ENCODE results near the gene APOL6. TPM values are rescaled to one million over a fixed set of nuclear protein-coding genes. Genes with fewer than 3 reads are reported as not detected.
A peak's percentile ranks its signal among the peaks of the same experiment; 100 is the strongest.

Gene APOL6
- total RNA-seq, 2 donors from 2014 or later: not detected

DNA sequence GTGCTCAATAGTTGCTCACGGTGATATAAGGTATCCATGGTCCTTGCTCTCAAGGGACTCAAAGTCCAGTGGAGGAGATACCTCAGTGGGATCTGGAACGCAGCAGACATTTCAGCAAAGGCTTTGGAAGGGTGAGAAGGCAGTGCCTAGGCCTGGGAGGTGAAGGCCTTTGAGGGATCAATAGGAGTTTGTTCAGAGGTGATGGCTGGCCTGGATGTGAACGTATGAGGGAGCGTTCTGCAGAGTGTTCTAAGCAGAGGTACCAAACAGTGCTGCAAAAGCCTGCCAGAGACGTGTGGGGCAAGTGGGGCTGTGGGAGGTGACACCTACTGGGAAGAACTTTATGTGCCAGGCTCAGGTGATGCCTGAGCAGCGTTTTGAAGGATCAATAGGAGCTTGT, 23.7 kb upstream of the APOL6 start:
- Histone ChIP-seq H3K4me3 (ENCODE audit: low read length) (no peak overlapping the region), H3K27me3 (ENCODE audit: control insufficient read depth, insufficient read depth, low read length, poor library complexity, severe bottlenecking) (no peaks in the 10 kb centered on the region), H3K4me1 (ENCODE audit: control insufficient read depth, insufficient read depth, low read length) (no peaks in the 10 kb centered on the region), H3K9me3 (ENCODE audit: control insufficient read depth, low read length) (no peaks in the 10 kb centered on the region), H3K9ac (ENCODE audit: extremely low read depth, low read length, poor library complexity, severe bottlenecking) (no peak overlapping the region), H3K36me3 (ENCODE audit: control insufficient read depth, insufficient read depth, low read length) (no peaks in the 10 kb centered on the region), H3K27ac (ENCODE audit: low read depth, low read length) (no peak overlapping the region)
- TF ChIP-seq, protein P1, sequence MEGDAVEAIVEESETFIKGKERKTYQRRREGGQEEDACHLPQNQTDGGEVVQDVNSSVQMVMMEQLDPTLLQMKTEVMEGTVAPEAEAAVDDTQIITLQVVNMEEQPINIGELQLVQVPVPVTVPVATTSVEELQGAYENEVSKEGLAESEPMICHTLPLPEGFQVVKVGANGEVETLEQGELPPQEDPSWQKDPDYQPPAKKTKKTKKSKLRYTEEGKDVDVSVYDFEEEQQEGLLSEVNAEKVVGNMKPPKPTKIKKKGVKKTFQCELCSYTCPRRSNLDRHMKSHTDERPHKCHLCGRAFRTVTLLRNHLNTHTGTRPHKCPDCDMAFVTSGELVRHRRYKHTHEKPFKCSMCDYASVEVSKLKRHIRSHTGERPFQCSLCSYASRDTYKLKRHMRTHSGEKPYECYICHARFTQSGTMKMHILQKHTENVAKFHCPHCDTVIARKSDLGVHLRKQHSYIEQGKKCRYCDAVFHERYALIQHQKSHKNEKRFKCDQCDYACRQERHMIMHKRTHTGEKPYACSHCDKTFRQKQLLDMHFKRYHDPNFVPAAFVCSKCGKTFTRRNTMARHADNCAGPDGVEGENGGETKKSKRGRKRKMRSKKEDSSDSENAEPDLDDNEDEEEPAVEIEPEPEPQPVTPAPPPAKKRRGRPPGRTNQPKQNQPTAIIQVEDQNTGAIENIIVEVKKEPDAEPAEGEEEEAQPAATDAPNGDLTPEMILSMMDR (conservative IDR thresholded peaks at IDR 0.05): no peak
- WGBS, 2 experiments (ENCODE audit: insufficient coverage in 1 of 2, insufficient read length in 1 of 2): 87 to 93% methylated on average over 6 of the region's 6 CpGs
- H3K36me3 Mint-ChIP-seq (ENCODE audit: low read depth): no peaks in the 10 kb centered on the region
- H3K4me1 Mint-ChIP-seq: peaks cover 15% of the 10 kb centered on the region
- H3K27me3 Mint-ChIP-seq (ENCODE audit: insufficient read depth): peaks cover 11% of the 10 kb centered on the region
- H3K27ac Mint-ChIP-seq: no peak overlapping the region
- H3K4me3 Mint-ChIP-seq: no peak overlapping the region
- no peaks in the 10 kb centered on the region for H3K9me3 Mint-ChIP-seq
- DNase-seq: no peak

DNA sequence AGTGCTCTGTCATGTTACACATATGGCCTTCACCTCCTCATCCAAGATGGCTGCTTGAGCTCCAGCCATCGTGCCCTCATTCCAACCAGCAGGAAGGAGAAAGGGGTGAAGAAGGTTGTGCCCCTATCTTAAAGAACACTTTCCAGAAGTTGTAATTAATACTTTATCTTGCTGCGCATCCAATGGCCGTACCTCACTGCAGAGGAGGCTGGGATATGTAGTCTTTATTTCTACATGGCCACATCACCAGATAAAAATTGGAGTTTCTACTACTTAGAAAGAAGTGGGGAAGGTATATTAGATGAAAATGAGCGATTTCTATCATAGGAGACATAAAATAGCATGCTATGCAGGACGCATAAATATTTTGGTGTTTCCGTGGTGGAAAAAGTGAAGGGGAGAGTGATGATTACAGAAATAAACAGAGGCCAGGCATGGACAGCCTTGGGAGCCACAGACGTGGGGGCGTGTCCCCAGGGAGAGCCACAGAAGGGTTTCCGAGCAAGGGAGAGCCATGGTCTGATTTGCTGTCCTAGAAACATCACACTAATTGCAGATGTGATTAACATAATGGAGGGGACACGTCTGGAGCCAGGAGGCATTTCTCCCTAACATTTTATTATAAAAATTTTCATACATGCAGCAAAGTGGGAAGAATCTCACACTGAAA, 22.3 kb upstream of the APOL6 start:
- H3K4me3 Mint-ChIP-seq: no peak overlapping the region
- H3K27me3 Mint-ChIP-seq (ENCODE audit: insufficient read depth): peaks cover 14% of the 10 kb centered on the region
- H3K36me3 Mint-ChIP-seq (ENCODE audit: low read depth): no peaks in the 10 kb centered on the region
- no peak overlapping the region for H3K27ac Mint-ChIP-seq
- no peaks in the 10 kb centered on the region for H3K9me3 Mint-ChIP-seq
- Histone ChIP-seq H3K9me3 (ENCODE audit: control insufficient read depth, low read length) (no peaks in the 10 kb centered on the region), H3K27ac (ENCODE audit: low read depth, low read length) (no peak overlapping the region), H3K4me3 (ENCODE audit: low read length) (no peak overlapping the region), H3K27me3 (ENCODE audit: control insufficient read depth, insufficient read depth, low read length, poor library complexity, severe bottlenecking) (no peaks in the 10 kb centered on the region), H3K4me1 (ENCODE audit: control insufficient read depth, insufficient read depth, low read length) (no peaks in the 10 kb centered on the region), H3K9ac (ENCODE audit: extremely low read depth, low read length, poor library complexity, severe bottlenecking) (no peak overlapping the region), H3K36me3 (ENCODE audit: control insufficient read depth, insufficient read depth, low read length) (no peaks in the 10 kb centered on the region)
- WGBS, 2 experiments (ENCODE audit: insufficient coverage in 1 of 2, insufficient read length in 1 of 2): 86 to 93% methylated on average over 7 to 10 of the region's 10 CpGs
- TF ChIP-seq, protein P1 (conservative IDR thresholded peaks at IDR 0.05): no peak
- H3K4me1 Mint-ChIP-seq: peaks cover 15% of the 10 kb centered on the region
- no peak for DNase-seq

DNA sequence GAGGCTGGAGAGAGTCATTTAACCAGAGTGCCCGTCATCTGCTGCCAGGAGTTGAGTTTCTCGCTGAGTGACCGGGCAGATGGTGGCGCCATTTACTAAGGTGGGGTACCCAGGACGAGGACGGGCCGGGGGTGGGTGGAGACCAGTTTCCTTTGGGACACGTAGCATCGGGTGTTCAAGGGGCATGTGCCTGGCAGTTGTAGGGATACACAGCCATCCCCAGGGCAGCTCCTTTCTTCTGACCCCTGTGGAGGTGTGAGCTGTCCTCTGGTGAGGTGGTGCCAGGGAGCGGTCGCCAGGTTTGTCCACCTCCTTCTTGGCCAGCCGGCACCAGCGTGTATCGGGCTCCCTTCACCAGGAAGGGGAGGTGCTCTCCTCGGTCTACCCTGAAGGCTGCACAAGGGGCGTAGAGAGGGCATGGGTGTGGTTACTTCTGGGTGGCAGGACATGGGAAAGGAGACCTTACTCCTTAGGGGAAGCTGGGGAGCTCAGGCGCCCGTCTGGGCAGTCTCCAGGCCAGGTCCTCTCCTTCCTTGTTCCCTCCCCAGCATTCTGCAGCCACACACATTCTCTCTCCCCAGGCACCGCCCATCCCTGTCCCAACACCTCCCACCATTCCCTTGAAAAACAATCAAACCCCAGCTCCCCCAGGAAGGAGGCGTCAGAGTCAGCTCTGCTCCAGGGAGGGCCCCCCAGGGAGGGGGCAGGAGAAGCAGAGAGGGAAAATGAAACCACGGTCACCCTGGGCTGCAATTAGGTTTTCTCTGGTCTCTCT, 20.8 kb upstream of the APOL6 start:
- Mint-ChIP-seq H3K27ac (peak overlapping the region; percentile 90), H3K4me1 (peaks cover 13% of the 10 kb centered on the region), H3K36me3 (ENCODE audit: low read depth) (no peaks in the 10 kb centered on the region), H3K27me3 (ENCODE audit: insufficient read depth) (peaks cover 14% of the 10 kb centered on the region), H3K9me3 (no peaks in the 10 kb centered on the region), H3K4me3 (peak overlapping the region; percentile 69)
- no peaks in the 10 kb centered on the region for H3K4me1 ChIP-seq (ENCODE audit: control insufficient read depth, insufficient read depth, low read length)
- H3K9ac ChIP-seq (ENCODE audit: extremely low read depth, low read length, poor library complexity, severe bottlenecking): peak overlapping the region; percentile 20
- H3K27me3 ChIP-seq (ENCODE audit: control insufficient read depth, insufficient read depth, low read length, poor library complexity, severe bottlenecking): no peaks in the 10 kb centered on the region
- TF ChIP-seq, protein P1 (conservative IDR thresholded peaks at IDR 0.05): peak; percentile 63
- WGBS, 2 experiments (ENCODE audit: insufficient coverage in 1 of 2, insufficient read length in 1 of 2): 10 to 19% methylated on average over 2 to 21 of the region's 21 CpGs
- DNase-seq: peak; percentile 92
- H3K27ac ChIP-seq (ENCODE audit: low read depth, low read length): no peak overlapping the region
- no peaks in the 10 kb centered on the region for H3K36me3 ChIP-seq (ENCODE audit: control insufficient read depth, insufficient read depth, low read length)
- no peaks in the 10 kb centered on the region for H3K9me3 ChIP-seq (ENCODE audit: control insufficient read depth, low read length)
- peak overlapping the region; percentile 80 for H3K4me3 ChIP-seq (ENCODE audit: low read length)

All from endodermal cell (in vitro differentiated cells).